Adipose tissue (tissue), 3 donors: ENCODE measurements around the gene PPBP. TPM values are rescaled to one million over a fixed set of nuclear protein-coding genes. Genes with fewer than 3 reads are reported as not detected.
"Not testable (repeated sequence)": the region's sequence is repeated elsewhere in the genome, so short reads cannot be mapped to it uniquely, and the experiment has no call there.

ENCODE experiments used
- H3K27ac ChIP-seq: one replicate; pipeline ENCODE4 v1.5.1; 2013; ENCODE audit warnings: low read depth, low read length
- WGBS, 3 donors: extraction: QIAGEN DNeasy Blood & Tissue Kit; methylation state at CpG; one replicate each; pipeline ENCODE4 v1.1.7; 2013; 5-methylcytosine and 5-hydroxymethylcytosine counted together
- polyA plus RNA-seq, 3 donors: library from polyadenylated mRNA; stranded (reverse); fragments of 200-250 nt; gene quantifications; one replicate each; pipeline ENCODE4 v1.2.3, GENCODE V29; 2013
- donor health status: healthy with polysubstance abuse.
- donor health status: Bipolar disorder and iron deficiency.
- donor health status: healthy.

The PPBP gene
- polyA plus RNA-seq, 3 donors = 0.62 to 4.4 TPM; not detected in 1

DNA sequence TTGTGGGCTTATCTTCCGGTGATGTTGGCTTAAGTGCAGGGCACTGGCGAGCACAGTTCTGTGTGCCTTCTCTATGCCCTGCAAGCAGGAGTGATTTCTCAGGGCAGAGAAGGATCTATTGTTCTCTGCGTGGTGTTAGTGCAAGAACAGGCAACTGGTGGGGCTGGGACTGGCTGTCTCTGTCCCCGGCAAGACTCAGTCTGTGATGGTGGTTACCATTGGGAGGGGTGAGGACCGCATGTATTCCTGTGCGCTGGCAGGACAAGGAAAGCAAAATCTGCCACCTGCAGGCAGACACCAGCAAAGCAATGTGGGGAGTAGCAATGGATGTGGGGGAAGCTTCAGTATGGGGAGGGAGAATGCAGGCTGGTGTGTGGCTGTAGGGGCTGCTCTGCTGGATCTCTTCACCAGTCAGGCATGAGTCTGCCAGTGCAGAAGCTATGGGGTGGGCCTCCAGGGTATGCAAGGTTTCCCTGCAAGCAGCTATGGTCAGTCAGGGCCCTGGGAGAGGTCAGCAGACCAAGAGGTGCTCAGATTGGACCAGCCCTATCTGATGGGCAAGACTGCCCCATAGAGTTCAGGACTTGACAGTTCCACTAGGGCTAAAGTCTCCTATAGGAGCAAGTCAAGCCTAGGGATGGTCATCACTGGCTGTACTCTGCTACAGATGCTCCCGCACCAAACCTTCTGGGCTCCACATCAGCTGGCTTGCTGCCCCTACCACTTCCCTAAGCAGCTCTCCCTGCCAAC is 23.0 kb downstream of the PPBP start:
- no peak overlapping the region for H3K27ac ChIP-seq
- 56 to 68% (median 61%) methylated on average over 7 of the region's 7 CpGs for WGBS, 3 donors

DNA sequence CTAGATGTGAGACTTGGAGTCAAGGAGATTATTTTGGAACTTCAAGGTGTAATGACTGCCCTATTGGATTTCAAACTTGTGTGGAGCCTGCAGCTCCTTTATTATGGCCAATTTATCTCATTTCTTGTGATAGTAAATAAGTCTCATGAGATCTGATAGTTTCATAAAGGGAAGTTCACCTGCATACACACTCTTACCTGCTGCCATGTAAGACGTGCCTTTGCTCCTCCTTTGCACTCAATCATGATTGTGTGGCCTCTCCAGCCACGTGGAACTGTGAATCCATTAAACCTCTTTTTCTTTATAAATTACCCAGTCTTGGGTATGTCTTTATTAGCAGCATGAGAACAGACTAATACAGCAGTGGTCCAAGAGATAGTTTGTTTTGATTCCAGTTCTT is 25.3 kb downstream of the PPBP start:
- H3K27ac ChIP-seq = no peak overlapping the region
- 69 to 81% (median 71%) methylated on average over 2 of the region's 2 CpGs for WGBS, 3 donors

DNA sequence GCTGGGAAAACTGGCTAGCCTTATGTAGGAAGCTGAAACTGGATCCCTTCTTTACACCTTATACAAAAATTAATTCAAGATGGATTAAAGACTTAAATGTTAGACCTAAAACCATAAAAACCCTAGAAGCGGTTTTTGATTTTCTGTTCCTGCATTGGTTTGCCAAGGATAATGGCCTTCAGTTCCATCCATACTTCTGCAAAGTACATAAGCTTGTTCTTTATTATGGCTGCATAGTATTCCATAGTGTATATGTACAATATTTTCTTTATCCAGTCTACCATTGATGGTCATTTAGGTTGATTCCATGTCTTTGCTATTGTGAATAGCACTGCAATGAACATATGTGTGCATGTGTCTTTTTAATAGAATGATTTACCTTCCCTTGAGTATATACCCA is 28.9 kb downstream of the PPBP start:
- H3K27ac ChIP-seq = not testable (repeated sequence)
- 86 to 97% (median 96%) methylated on average over 1 of the region's 1 CpG for WGBS, 3 donors

DNA sequence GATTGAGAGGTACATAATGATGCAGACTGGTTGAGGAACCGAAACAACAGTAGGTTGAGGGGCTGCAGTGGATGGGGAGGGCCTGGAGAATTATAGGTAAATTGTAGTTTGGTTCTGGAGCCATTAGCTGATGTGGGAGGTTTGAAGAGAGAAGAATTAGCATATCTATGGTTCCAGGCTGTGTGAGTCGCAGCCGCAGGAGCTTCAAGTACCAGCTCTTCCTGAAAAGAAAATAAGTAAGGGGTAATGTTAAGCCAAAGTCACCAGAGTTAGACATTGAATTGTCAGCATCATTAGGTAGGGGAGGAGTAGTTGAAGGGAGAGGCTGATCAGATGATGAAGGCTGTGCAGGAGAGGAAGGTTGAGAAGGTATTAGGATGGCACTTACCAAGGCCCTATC is 35.6 kb downstream of the PPBP start:
- WGBS, 3 donors = 84 to 95% (median 93%) methylated on average over 3 of the region's 3 CpGs

DNA sequence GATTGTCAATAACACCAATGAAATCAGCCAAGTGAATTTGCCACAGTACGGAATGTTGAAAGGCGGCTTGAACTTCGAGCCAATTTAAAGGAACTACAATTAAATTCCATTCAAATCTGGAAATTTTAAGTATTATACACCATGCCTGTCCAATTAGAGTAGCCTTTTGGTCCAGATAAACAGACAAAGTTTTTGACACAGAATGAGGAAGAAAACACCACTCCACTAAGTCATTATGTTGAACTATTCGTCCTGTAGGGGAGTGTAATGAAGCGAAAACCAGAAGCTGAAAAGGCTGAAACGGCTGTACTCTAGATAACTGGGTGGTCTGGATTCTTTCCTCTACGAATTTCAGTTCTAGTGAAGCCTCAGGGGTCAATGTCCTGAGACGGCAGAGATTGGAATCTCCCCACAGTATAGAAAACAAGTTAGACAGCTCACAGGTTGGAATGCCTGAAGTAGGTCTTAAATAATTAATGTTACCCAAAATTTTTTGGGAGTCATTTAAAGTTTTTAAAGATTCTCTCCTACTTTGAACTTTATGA is 37.5 kb downstream of the PPBP start:
- H3K27ac ChIP-seq = not testable (repeated sequence)
- WGBS, 3 donors = 70 to 80% (median 71%) methylated on average over 8 of the region's 8 CpGs

More for the DNA sequence above, 35.6 kb downstream of the PPBP start:
- no peak overlapping the region for H3K27ac ChIP-seq

DNA sequence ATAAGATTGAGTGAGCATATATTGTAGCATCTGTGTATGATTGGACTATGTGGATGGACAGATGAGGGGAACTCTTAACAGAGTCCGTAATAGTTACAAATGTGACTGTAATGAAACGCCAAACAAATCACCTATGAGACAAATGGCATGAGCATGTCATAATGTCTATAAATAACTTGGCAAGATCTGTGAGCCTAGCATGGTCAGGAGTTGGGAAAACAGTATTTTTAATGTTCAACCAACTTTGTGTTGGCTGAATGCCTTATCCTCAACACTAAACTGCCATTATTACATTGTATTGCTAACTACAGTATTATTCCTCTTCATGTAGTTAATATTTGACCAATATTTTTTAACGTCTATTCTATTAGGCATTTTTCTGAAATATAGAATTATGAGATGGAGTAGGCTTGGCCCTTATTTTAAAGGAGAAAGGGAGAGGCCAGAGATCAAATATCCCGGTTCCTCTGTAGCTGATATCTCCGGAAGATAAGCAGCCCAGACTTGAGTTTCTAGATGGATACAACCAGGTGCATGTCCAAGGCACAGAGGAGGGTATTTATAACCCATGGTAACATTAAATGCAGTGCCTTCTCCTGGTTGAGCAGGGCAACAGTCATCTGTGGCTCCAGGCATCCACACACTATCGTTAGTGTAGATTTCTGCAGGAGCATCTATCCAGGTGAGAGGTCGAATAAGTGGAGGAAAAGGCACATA is 38.8 kb downstream of the PPBP start:
- 50 to 89% (median 87%) methylated on average over 7 of the region's 7 CpGs for WGBS, 3 donors
- H3K27ac ChIP-seq = no peak overlapping the region

DNA sequence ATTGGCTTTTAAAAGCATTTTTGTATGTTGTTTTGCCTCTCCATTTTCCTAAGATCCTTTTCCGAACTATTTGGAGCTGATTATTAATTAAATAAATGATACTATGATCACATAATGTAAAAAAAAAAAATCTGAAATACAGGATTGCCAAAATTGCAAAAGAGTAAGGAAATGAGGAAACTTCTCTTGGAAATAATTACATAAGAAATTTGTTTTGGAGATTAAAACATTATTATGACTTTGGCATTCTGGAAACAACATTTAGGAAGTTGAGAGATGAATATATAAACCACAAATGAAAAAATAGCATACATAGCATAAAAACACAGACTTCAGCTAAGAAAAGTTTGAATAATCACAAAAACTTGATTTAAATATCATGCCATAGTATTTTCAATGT is 39.7 kb downstream of the PPBP start:
- H3K27ac ChIP-seq = no peak overlapping the region
- 72 to 78% (median 74%) methylated on average over 1 of the region's 1 CpG for WGBS, 3 donors

DNA sequence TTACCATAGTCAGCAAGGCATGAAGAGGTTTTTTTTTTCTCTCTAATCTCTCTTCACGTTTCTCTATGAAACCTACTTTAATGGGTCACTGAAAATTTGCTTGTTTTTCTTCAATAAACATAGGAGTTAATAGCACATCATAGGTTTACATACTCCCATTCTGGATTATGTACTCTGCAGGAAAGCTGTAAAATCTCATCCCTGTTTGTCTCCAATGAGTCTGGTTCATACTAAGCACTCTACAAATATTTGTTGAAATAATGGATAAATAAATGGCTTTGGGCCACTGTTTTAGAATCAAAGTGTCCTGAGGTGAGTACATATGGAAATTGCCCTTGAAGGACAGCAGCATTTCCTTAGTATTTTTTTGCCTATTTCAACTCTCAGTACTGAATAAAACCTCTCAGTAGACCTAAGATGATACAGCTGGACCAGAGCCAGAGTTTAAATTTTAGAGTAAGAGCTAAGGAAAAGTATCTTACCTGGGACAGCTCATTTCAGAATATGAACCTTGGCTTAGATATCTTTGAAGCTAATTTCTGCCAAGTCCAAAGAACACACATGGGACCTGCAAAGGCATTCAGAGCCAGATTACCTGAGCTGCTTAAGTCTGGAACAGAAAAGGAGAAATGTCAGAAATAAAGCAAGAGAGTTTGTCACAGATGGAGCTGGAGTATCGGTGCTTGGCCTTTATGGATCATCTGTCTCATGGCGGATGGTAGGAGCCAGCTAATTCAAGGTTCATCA is 40.6 kb downstream of the PPBP start:
- WGBS, 3 donors = 61 to 81% (median 77%) methylated on average over 3 of the region's 3 CpGs
- H3K27ac ChIP-seq = no peak overlapping the region

DNA sequence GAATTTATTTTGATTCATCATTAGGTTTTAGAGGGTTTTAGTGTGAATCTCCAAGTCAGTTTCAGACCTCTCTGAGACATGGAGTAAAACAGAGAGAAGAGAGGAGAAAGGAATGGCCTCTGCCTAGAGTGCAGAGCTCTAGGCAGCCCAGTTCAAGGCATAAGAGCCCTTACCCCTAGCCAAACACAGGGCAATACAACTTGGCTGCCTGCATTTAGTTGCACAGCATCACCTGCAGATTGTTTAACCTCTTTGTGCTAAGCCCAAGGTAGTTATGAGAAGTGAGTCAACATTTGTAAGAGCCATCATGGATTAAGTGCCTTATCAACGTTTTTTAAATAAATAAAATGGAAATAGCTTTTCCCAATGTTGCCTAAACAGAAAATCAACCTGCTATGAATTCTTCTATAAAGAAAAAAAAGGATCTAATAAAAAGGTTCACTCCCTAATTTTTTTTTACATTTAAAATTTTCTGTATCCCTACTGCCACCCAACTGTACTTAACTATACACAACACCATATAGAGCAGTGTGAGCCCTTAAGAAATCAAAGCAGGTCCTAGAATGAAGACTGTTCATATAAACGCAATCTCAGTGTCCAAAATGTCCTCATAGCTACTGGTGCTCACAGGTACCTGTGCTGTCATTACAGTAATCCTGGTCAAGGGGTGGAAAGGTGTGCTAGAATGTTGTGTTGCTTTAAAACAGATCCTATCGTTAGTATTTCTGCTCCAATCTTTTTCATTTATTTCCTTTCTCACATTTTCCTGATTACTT is 42.1 kb downstream of the PPBP start:
- no peak overlapping the region for H3K27ac ChIP-seq
- WGBS, 3 donors = 66 to 82% (median 82%) methylated on average over 3 of the region's 3 CpGs

DNA sequence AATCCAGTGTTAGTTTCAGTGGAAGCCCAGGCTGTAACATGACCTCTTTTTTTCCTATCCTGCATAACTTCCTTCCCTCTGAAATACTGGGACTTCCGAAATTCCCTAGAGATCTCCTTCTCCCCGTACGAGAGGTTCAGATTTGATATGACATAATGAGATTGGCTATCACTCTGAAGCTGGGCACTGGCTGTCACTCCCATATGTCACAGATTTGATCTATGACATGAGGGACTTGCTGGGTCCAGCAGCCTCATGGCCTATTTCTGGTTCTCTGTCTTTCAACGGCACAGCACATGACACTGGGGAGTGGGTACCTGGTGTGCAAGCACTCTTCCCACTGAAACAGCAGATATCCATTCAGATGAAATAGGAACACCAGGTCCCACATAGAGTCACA is 42.9 kb downstream of the PPBP start:
- 55 to 77% (median 76%) methylated on average over 4 of the region's 4 CpGs for WGBS, 3 donors
- H3K27ac ChIP-seq = no peak overlapping the region

DNA sequence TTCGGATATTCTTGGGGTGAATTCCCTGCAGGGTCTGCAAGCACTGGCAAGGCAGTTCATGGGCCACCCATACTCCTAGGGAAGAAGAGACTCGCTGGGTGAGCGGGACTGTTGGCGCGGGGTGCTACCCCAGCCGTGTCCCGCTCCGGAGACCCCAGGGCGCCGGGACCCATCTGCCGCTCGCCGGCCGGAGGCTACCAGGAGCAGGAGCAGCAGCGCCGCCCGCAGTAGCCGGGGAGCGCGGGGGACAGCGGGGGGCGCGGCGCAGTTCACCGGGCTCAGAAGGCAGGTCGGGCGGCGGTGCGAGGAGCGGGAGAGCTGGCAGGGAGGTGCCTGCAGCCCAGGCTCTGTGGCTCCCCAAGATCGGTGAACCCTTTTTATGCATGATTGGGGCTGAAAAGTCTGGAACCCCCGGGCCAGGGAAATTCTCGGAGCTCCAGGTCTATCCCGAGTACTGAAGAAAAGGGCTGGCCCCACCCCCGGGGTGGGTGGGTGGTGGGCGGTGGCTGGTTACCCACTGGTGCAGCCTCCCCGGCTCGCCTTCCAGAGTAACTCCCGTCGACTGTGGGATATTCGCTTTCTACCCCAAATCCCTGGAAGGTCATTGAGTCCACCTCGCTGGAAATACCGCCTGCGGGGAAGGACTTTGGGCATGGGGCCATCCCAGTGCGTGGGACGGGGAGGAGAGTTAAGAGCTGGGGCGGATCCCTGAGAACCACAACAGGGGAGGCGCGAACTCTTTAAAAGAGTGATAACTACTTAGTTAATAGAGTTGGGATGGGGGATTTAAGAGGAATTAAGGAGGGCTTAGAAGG is 43.7 kb downstream of the PPBP start:
- 5 to 8% (median 8%) methylated on average over 49 of the region's 49 CpGs for WGBS, 3 donors
- no peak overlapping the region for H3K27ac ChIP-seq

DNA sequence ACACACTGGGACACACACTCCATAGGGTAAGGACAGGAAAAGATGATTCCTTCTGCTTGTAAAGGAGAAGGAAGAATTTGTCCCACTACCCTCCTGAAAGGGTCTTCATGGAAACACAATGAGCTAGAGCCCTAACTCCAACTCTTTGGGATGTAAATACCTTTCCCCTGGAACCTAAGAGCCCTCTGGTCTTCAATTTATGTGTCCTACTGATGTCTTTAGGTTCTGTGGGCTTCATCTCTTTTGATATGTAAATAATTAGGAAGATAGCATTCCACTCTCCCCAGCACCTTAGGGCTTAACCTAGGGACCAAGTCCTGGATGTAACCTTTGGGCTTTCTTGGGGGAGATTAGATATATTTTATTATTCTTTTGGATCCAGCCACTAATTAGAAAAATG is 44.4 kb downstream of the PPBP start:
- no peak overlapping the region for H3K27ac ChIP-seq

DNA sequence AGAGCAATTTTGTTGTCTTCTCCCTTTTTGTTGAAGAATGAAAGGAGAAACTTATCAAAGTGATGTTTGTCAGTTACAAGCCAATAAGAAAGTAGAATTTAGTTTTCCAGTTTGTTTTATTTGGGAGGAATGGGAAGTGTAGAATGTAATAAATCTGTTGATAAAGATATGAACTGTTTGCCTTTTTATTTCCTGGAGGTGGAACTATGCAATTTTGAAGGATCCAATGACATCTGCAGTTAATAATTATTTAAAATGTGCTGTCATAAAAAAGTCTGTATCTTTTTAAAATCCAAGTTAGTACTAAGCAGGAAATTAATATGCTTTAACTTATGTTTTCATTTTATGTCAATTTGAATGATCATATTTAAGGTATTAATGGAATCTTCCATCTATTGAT is 51.0 kb downstream of the PPBP start:
- H3K27ac ChIP-seq = no peak overlapping the region

Other genes starting within 250 kb of the PPBP start
- 10 to 100 TPM in 2 of 3 donors, 1 to 10 TPM in 1; 1.6 to 91.7 (median 15.2) TPM for gene CXCL8, start 247.6 kb downstream of the PPBP start, polyA plus RNA-seq
- gene CXCL6, start 151.5 kb downstream of the PPBP start, polyA plus RNA-seq = 10 to 100 TPM in 1 of 3 donors, 1 to 10 TPM in 1, under 1 TPM in 1; 0.79 to 13.9 (median 1.1) TPM
- not detected for gene PF4V1, start 134.9 kb downstream of the PPBP start, polyA plus RNA-seq
- 100 to 1,000 TPM in 1 of 3 donors, 1 to 10 TPM in 2; 4.4 to 277 (median 6.7) TPM for gene CXCL1, start 118.8 kb downstream of the PPBP start, polyA plus RNA-seq
- gene PF4, start 6.2 kb downstream of the PPBP start, polyA plus RNA-seq = 1 to 10 TPM in 1 of 3 donors, under 1 TPM in 2; 0.31 to 1.1 (median 0.67) TPM
- gene CXCL5, start 10.5 kb upstream of the PPBP start, polyA plus RNA-seq = 1 to 10 TPM in 1 of 3 donors, under 1 TPM in 2; 0.06 to 5.4 (median 0.34) TPM
- gene CXCL3, start 50.5 kb upstream of the PPBP start, polyA plus RNA-seq = 10 to 100 TPM in 1 of 3 donors, 1 to 10 TPM in 1, under 1 TPM in 1; 0.86 to 63.6 (median 4.4) TPM
- 100 to 1,000 TPM in 1 of 3 donors, 10 to 100 TPM in 2; 32.6 to 314 (median 78.2) TPM for gene CXCL2, start 111.0 kb upstream of the PPBP start, polyA plus RNA-seq
- gene MTHFD2L, start 169.9 kb upstream of the PPBP start, polyA plus RNA-seq = 1 to 10 TPM; 4.5 to 7.8 (median 5.1) TPM